ENCODE results near the gene TECPR2. TPM values are rescaled to one million over a fixed set of nuclear protein-coding genes. Genes with fewer than 3 reads are reported as not detected.
A peak's percentile ranks its signal among the peaks of the same experiment; 100 is the strongest.

The TECPR2 gene
- total and polyA plus RNA-seq, 2 of the 13 experiments (the other 11 are each of a cell fraction or from before 2014, with no cell fraction given), result 3.5 to 5.7 TPM

DNA sequence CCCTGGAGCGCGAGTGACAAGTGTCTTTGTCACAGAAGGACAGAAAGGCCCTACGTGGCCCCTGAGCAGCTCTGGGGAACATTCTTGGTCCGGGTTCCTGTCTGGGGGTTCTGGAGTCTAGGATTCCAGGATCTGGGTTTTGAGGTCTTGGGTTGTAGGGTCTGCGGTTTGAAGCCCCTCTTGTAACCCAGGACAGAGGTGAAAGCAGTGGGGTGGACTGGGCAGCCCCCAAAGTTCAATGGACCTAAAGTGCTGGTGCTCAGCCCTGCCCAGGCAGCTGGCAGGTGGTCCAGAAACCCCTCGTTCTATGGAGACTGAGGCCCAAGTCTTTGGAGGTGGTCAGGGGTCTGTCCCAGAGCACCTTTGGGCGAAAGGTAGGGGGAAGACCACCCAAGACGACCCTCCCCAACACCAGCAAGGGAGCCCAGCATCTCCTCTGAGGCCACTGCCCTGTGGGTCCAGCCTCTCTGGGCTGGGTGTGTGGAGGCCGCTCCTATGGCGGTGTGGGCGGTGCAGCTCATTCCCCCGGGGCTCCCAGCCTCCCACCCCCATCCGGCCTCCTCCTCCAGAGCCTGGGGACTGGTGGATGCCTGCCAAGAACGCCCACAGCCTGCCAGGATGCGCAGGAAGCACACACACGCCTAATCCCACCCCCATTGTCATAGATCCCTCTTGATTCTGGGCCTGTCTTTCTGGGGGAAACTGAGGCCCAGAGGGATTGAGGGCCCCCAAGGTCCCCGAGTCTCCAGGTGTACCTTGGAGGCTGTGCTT lies 177.0 kb downstream of the TECPR2 start (continued):
- TF ChIP-seq, protein P1, sequence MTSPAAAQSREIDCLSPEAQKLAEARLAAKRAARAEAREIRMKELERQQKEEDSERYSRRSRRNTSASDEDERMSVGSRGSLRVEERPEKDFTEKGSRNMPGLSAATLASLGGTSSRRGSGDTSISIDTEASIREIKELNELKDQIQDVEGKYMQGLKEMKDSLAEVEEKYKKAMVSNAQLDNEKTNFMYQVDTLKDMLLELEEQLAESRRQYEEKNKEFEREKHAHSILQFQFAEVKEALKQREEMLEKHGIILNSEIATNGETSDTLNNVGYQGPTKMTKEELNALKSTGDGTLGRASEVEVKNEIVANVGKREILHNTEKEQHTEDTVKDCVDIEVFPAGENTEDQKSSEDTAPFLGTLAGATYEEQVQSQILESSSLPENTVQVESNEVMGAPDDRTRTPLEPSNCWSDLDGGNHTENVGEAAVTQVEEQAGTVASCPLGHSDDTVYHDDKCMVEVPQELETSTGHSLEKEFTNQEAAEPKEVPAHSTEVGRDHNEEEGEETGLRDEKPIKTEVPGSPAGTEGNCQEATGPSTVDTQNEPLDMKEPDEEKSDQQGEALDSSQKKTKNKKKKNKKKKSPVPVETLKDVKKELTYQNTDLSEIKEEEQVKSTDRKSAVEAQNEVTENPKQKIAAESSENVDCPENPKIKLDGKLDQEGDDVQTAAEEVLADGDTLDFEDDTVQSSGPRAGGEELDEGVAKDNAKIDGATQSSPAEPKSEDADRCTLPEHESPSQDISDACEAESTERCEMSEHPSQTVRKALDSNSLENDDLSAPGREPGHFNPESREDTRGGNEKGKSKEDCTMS (CRISPR knock-in tag; conservative IDR thresholded peaks at IDR 0.05), result no peak
- TF ChIP-seq STAG1 (CRISPR knock-in tag; IDR thresholded peaks at IDR 0.05) (no peak), HNF4A (CRISPR knock-in tag; IDR thresholded peaks at IDR 0.05) (no peak), SIN3B (IDR thresholded peaks at IDR 0.05; ENCODE audit: low read length) (no peak), ZNF777 (CRISPR knock-in tag; IDR thresholded peaks at IDR 0.05) (no peak; the same call in 1 of the 2 replicates), POLR2A (IDR thresholded peaks at IDR 0.05; ENCODE audit: insufficient read depth in 1 of 2, low read depth in 2 of 2, low read length in 2 of 2) (peak; percentile 73 to 81), SMYD3 (CRISPR knock-in tag; IDR thresholded peaks at IDR 0.05) (no peak), REL (CRISPR knock-in tag; conservative IDR thresholded peaks at IDR 0.05) (no peak), HNRNPH1 (optimal IDR thresholded peaks at IDR 0.05; ENCODE audit: low read depth, low read length) (no peak), FIP1L1 (IDR thresholded peaks at IDR 0.05; ENCODE audit: borderline replicate concordance, insufficient read depth, low read depth, low read length) (no peak), ETV5 (CRISPR knock-in tag; IDR thresholded peaks at IDR 0.05; ENCODE audit: borderline replicate concordance) (peak; percentile 62), MXI1 (IDR thresholded peaks at IDR 0.05; ENCODE audit: borderline replicate concordance, low read depth, low read length) (no peak), PTBP1 (IDR thresholded peaks at IDR 0.05; ENCODE audit: low read depth, low read length, poor library complexity, severe bottlenecking) (no peak), CC2D1A (CRISPR knock-in tag; IDR thresholded peaks at IDR 0.05) (no peak), ZNF547 (CRISPR knock-in tag; IDR thresholded peaks at IDR 0.05) (no peak), NFATC3 (CRISPR knock-in tag; IDR thresholded peaks at IDR 0.05) (no peak), PLRG1 (conservative IDR thresholded peaks at IDR 0.05) (no peak), MAFK (conservative IDR thresholded peaks at IDR 0.05 in 1 of 2, IDR thresholded peaks at IDR 0.05 in 1 of 2; ENCODE audit: low read length in 2 of 2) (no peak), ZNF296 (CRISPR knock-in tag; conservative IDR thresholded peaks at IDR 0.05) (no peak), ATF7-NPFF (CRISPR knock-in tag; IDR thresholded peaks at IDR 0.05; ENCODE audit: low read depth) (no peak), PHF21A (CRISPR knock-in tag; IDR thresholded peaks at IDR 0.05) (no peak)
- TF ChIP-seq, protein P2, sequence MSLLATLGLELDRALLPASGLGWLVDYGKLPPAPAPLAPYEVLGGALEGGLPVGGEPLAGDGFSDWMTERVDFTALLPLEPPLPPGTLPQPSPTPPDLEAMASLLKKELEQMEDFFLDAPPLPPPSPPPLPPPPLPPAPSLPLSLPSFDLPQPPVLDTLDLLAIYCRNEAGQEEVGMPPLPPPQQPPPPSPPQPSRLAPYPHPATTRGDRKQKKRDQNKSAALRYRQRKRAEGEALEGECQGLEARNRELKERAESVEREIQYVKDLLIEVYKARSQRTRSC (CRISPR knock-in tag; IDR thresholded peaks at IDR 0.05; ENCODE audit: low read depth), result 0 out of 2 replicates have a peak, but pooled peaks have one; percentile 13
- TF ChIP-seq, protein P3, sequence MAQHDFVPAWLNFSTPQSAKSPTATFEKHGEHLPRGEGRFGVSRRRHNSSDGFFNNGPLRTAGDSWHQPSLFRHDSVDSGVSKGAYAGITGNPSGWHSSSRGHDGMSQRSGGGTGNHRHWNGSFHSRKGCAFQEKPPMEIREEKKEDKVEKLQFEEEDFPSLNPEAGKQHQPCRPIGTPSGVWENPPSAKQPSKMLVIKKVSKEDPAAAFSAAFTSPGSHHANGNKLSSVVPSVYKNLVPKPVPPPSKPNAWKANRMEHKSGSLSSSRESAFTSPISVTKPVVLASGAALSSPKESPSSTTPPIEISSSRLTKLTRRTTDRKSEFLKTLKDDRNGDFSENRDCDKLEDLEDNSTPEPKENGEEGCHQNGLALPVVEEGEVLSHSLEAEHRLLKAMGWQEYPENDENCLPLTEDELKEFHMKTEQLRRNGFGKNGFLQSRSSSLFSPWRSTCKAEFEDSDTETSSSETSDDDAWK (CRISPR knock-in tag; IDR thresholded peaks at IDR 0.05), result no peak
- TF ChIP-seq, protein P4, sequence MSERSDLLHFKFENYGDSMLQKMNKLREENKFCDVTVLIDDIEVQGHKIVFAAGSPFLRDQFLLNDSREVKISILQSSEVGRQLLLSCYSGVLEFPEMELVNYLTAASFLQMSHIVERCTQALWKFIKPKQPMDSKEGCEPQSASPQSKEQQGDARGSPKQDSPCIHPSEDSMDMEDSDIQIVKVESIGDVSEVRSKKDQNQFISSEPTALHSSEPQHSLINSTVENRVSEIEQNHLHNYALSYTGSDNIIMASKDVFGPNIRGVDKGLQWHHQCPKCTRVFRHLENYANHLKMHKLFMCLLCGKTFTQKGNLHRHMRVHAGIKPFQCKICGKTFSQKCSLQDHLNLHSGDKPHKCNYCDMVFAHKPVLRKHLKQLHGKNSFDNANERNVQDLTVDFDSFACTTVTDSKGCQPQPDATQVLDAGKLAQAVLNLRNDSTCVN (CRISPR knock-in tag; IDR thresholded peaks at IDR 0.05; ENCODE audit: borderline replicate concordance), result 0 out of 2 replicates have a peak, but pooled peaks have one; percentile 8
- TF ChIP-seq, protein P5, sequence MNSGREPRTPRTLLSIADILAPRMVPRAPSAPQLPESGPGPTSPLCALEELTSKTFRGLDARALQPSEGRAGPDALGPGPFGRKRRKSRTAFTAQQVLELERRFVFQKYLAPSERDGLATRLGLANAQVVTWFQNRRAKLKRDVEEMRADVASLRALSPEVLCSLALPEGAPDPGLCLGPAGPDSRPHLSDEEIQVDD (CRISPR knock-in tag; IDR thresholded peaks at IDR 0.05; ENCODE audit: borderline replicate concordance), result no peak
